ENCODE data around the gene CHRND. TPM values are rescaled to one million over a fixed set of nuclear protein-coding genes. Genes with fewer than 3 reads are reported as not detected.

Gene CHRND
- total and polyA plus RNA-seq, 2 of the 8 experiments (the other 6 are each of a cell fraction or from before 2014, with no cell fraction given) = 0.24 TPM; not detected in 1

GRCh38 chr2:232480201-232481190, 45.5 kb upstream of the CHRND start:
- H3K27me3 ChIP-seq (replicated peaks in 1 of 4; ENCODE audit: control insufficient read depth in 3 of 4, extremely low read depth in 1 of 4, insufficient read depth in 3 of 4, low read length in 3 of 4) = peaks cover 15 to 21% (median 17%) of the 10 kb centered on the region in 4 experiments
- WGBS, 2 experiments (ENCODE audit: extremely low coverage in 1 of 2, insufficient coverage in 1 of 2, insufficient read length in 1 of 2, insufficient replicate concordance in 2 of 2, low coverage in 1 of 2, low lambda C conversion rate in 2 of 2, missing lambda C conversion rate in 1 of 2) = 88% methylated on average over 25 of the region's 26 CpGs; no CpG with 5 or more reads in 1 of the 2 experiments
- no peak for TF ChIP-seq HDAC6 (IDR thresholded peaks at IDR 0.05; ENCODE audit: low read depth, low read length)
- no peak for TF ChIP-seq EZH2 (IDR thresholded peaks at IDR 0.05; ENCODE audit: low read depth, low read length, severe bottlenecking)

More at GRCh38 chr2:232480201-232481190, 45.5 kb upstream of the CHRND start:
- H2BK12ac ChIP-seq (ENCODE audit: low read depth, low read length) = no peak overlapping the region
- H3K56ac ChIP-seq (replicated peaks; ENCODE audit: insufficient read length, low read depth, low read length) = no peak overlapping the region
- DNase-seq (ENCODE audit: low read depth in 1 of 2, low spot score in 2 of 2) = no peak
- H2BK120ac ChIP-seq (replicated peaks; ENCODE audit: low read depth, low read length) = no peak overlapping the region
- no peak overlapping the region for H2BK5ac ChIP-seq (ENCODE audit: low read depth, low read length)
- no peak overlapping the region for H2AFZ ChIP-seq (ENCODE audit: low read length)
- no peak overlapping the region for H3K9ac ChIP-seq (replicated peaks in 1 of 4; ENCODE audit: extremely low read depth in 1 of 4, low read depth in 3 of 4, low read length in 3 of 4)
- H2AK5ac ChIP-seq (ENCODE audit: low read depth, low read length) = no peak overlapping the region
- ChIA-PET POLR2A (ENCODE audit: partially characterized antibody) (no interaction called here), CTCF (ENCODE audit: partially characterized antibody) (interaction anchor here (1.0 kb wide), 1 partner anchor 14 kb away, joined by 3 read pairs; no protein-coding TSS in a partner anchor)
- no peaks in the 10 kb centered on the region for H3K79me2 ChIP-seq (ENCODE audit: control insufficient read depth in 1 of 2, insufficient read depth in 2 of 2, low read length in 2 of 2)
- peaks cover under 1% of the 10 kb centered on the region; the same call in 1 of the 2 replicates for H3K23me2 ChIP-seq (ENCODE audit: low read depth, low read length)
- H4K91ac ChIP-seq (replicated peaks; ENCODE audit: insufficient read length, low read length) = no peak overlapping the region
- no peak overlapping the region for H3K23ac ChIP-seq (ENCODE audit: insufficient read length)
- H3K4me1 ChIP-seq (replicated peaks in 1 of 4; ENCODE audit: control insufficient read depth in 3 of 4, insufficient read depth in 4 of 4, low read length in 3 of 4) = peaks cover 0 to 4% (median 3%) of the 10 kb centered on the region in 4 experiments; a peak in 4 of 7 replicates
- no peak overlapping the region for H3K4ac ChIP-seq (replicated peaks; ENCODE audit: insufficient read length, low read depth, low read length)
- H4K5ac ChIP-seq (ENCODE audit: insufficient read length, low read depth, low read length) = no peak overlapping the region
- peaks cover 4 to 11% of the 10 kb centered on the region in 2 experiments for H4K20me1 ChIP-seq (replicated peaks in 1 of 2; ENCODE audit: control insufficient read depth in 1 of 2, insufficient read depth in 2 of 2, low read length in 2 of 2)
- FAIRE-seq = no peak
- no peak overlapping the region for H3K18ac ChIP-seq (ENCODE audit: extremely low read depth, low read length)
- no peak overlapping the region for H2BK20ac ChIP-seq (ENCODE audit: low read length)
- H3K27ac ChIP-seq (ENCODE audit: low read depth, low read length) = no peak overlapping the region
- no peak overlapping the region for H2BK15ac ChIP-seq (ENCODE audit: low read length)
- H3K14ac ChIP-seq (ENCODE audit: insufficient read length) = no peak overlapping the region
- no peak overlapping the region for H3K4me3 ChIP-seq (ENCODE audit: extremely low read depth in 1 of 4, insufficient read depth in 2 of 4, low read depth in 3 of 4, low read length in 4 of 4)
- H3K36me3 ChIP-seq (ENCODE audit: control insufficient read depth in 2 of 4, insufficient read depth in 4 of 4, low read length in 3 of 4) = no peaks in the 10 kb centered on the region
- no peak overlapping the region for H4K8ac ChIP-seq (ENCODE audit: extremely low read depth, insufficient read depth, low read length)
- H3K4me2 ChIP-seq (ENCODE audit: insufficient read depth in 1 of 2, low read depth in 2 of 2, low read length in 2 of 2) = no peak overlapping the region
- no peaks in the 10 kb centered on the region for H3K9me3 ChIP-seq (ENCODE audit: insufficient read depth in 2 of 2, low read depth in 1 of 2, low read length in 1 of 2)
- H3K79me1 ChIP-seq (ENCODE audit: low read depth, low read length) = no peaks in the 10 kb centered on the region
